Liver (tissue), 3 donors: ENCODE data around the gene HTRA1.

Experiments used
- RAD21 ChIP-seq, 2 donors: IDR thresholded peaks; 2 replicates each; pipeline ENCODE4 v1.6.1; 2016; ENCODE audit warnings: antibody characterized with exemption in 2 of 2, mild to moderate bottlenecking in 2 of 2
- SP1 ChIP-seq: IDR thresholded peaks from 2 replicates; pipeline ENCODE4 v1.6.1; 2018; ENCODE audit warnings: antibody characterized with exemption, mild to moderate bottlenecking
- TF ChIP-seq, protein P1 (sequence below): IDR thresholded peaks from 2 replicates; pipeline ENCODE4 v1.6.1; 2016; ENCODE audit warnings: antibody characterized with exemption
- TF ChIP-seq, protein P2 (sequence below): fragments of 150-350 bp; IDR thresholded peaks from 2 replicates; pipeline ENCODE4 v1.5.1; 2017; ENCODE audit warnings: improper control_type of control experiment, low read depth, low read length; ENCODE audit not compliant: missing input control
- TF ChIP-seq, protein P3 (sequence below): IDR thresholded peaks from 2 replicates; pipeline ENCODE4 v1.6.1; 2016; ENCODE audit warnings: antibody characterized with exemption
- donor health status: healthy.
- donor health status: healthy.

DNA sequence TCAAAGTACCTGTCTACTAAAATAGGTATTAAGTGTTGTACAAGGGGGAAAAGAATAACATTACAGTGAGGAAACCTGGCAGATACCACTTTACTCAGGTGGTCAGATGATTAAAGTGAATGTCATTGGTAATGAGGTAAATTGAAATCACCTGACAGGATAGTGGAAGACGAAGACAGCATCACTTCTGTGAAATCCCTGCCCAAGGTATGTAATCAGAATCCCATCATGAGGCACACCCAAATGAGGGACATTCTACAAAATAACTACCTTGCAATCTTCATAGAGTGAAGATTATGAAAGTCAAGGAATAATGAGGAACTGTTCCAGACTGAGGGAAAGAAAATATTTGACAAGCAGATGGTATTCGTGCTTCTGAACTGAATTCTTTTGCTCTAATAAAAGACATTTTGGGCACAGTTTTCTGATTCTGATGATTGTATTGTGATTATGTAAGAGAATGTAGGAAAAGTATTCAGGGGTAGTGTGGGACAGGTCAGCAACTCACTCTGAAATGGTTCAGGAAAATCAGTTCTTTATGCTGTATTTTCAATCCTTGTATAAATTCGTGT is 40.2 kb upstream of the HTRA1 start:
- TF ChIP-seq, protein P1, sequence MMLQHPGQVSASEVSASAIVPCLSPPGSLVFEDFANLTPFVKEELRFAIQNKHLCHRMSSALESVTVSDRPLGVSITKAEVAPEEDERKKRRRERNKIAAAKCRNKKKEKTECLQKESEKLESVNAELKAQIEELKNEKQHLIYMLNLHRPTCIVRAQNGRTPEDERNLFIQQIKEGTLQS: no peak
- TF ChIP-seq, protein P2, sequence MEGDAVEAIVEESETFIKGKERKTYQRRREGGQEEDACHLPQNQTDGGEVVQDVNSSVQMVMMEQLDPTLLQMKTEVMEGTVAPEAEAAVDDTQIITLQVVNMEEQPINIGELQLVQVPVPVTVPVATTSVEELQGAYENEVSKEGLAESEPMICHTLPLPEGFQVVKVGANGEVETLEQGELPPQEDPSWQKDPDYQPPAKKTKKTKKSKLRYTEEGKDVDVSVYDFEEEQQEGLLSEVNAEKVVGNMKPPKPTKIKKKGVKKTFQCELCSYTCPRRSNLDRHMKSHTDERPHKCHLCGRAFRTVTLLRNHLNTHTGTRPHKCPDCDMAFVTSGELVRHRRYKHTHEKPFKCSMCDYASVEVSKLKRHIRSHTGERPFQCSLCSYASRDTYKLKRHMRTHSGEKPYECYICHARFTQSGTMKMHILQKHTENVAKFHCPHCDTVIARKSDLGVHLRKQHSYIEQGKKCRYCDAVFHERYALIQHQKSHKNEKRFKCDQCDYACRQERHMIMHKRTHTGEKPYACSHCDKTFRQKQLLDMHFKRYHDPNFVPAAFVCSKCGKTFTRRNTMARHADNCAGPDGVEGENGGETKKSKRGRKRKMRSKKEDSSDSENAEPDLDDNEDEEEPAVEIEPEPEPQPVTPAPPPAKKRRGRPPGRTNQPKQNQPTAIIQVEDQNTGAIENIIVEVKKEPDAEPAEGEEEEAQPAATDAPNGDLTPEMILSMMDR: no peak
- TF ChIP-seq, protein P3, sequence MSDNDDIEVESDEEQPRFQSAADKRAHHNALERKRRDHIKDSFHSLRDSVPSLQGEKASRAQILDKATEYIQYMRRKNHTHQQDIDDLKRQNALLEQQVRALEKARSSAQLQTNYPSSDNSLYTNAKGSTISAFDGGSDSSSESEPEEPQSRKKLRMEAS: no peak
- no peak for TF ChIP-seq SP1
- TF ChIP-seq RAD21 (IDR thresholded peaks at IDR 0.05): no peak
